Transverse colon (tissue), 4 donors: ENCODE data around the gene LMBR1. TPM values are rescaled to one million over a fixed set of nuclear protein-coding genes. Genes with fewer than 3 reads are reported as not detected.

Experiments used
- DNase-seq: peaks from one replicate; pipeline ENCODE4 v3.0.0-alpha.2; 2019
- H3K27ac ChIP-seq, 4 donors: fragments of 200-600 bp; sonication (generic); 2 replicates each; pipeline ENCODE4 v1.5.1; 2016 to 2018; ENCODE audit warnings: inconsistent platforms in 4 of 4
- H3K27me3 ChIP-seq: fragments of 200-600 bp; sonication (generic); 2 replicates; pipeline ENCODE4 v1.5.1; 2017; ENCODE audit warnings: inconsistent platforms
- H3K36me3 ChIP-seq, 4 donors: fragments of 200-600 bp; sonication (generic); 2 replicates each; pipeline ENCODE4 v1.5.1; 2017 to 2019; ENCODE audit warnings: inconsistent platforms in 4 of 4
- H3K4me1 ChIP-seq, 4 donors: fragments of 200-600 bp; sonication (generic); 2 replicates each; pipeline ENCODE4 v1.5.1; 2017 to 2020; ENCODE audit warnings: inconsistent platforms in 4 of 4
- H3K4me3 ChIP-seq, 4 donors: fragments of 200-600 bp; sonication (generic); 1 replicate in 1 of 4; 2 replicates in 3 of 4; pipeline versions ENCODE4 v1.5.1 to v1.6.1; 2017 to 2019; ENCODE audit warnings: inconsistent platforms in 4 of 4
- H3K9me3 ChIP-seq, 2 donors: fragments of 200-600 bp; sonication (generic); 2 replicates each; pipeline ENCODE4 v1.5.1; 2017 to 2019; ENCODE audit warnings: inconsistent platforms in 2 of 2
- EP300 ChIP-seq: sonication (generic); formaldehyde crosslinking; IDR thresholded peaks from one replicate; pipeline ENCODE4 v1.6.1; 2017; ENCODE audit warnings: antibody characterized with exemption, low read depth
- POLR2A ChIP-seq: fragments of 450-650 bp; IDR thresholded peaks from one replicate; pipeline ENCODE4 v1.6.1; 2016; ENCODE audit warnings: antibody characterized with exemption, mild to moderate bottlenecking, moderate library complexity
- POLR2AphosphoS5 ChIP-seq, 3 donors: sonication (generic); formaldehyde crosslinking; IDR thresholded peaks; one replicate each; pipeline ENCODE4 v1.6.1; 2016; ENCODE audit warnings: antibody characterized with exemption in 3 of 3
- WGBS, 2 donors: methylation state at CpG; one replicate each; pipeline ENCODE4 v1.1.5; 2018; ENCODE audit warnings: low coverage in 1 of 2; 5-methylcytosine and 5-hydroxymethylcytosine counted together
- in situ Hi-C, 4 donors: fragments of 200-750 bp; cut with MboI; loops; one replicate each; pipeline versions ENCODE4 v1.15.0 to v1.15.1; 2017; ENCODE audit warnings: low sequenced_read_pairs in 3 of 4, low pct_ligation_motif_present in 1 of 4, low pct_unique_long_range_greater_than_20kb in 1 of 4
- intact Hi-C: fragments of 100-400 bp; cut with DNase I; formaldehyde crosslinking; loops from one replicate; pipeline ENCODE4 v1.15.1; 2023; ENCODE audit warnings: low total_unique reads
- total RNA-seq, 4 donors: library from RNA; depleted of rRNA; stranded (reverse); fragments of >200 nt; gene quantifications; one replicate each; pipeline ENCODE4 v1.1.0, GENCODE V29; 2016
- TF ChIP-seq, protein P1 (sequence below), 5 experiments: fragments of 200-600 bp in 3 of 5; fragments of 450-650 bp in 2 of 5; sonication (generic) in 3 of 5; IDR thresholded peaks; 1 replicate in 2 of 5; 2 replicates in 3 of 5; pipeline ENCODE4 v1.5.1; 2016 to 2017; ENCODE audit warnings: antibody characterized with exemption in 5 of 5, inconsistent platforms in 3 of 5, mild to moderate bottlenecking in 2 of 5, moderate library complexity in 1 of 5

LMBR1 gene
- total RNA-seq, 4 donors from 2014 or later: 16.7 to 78.1 (median 67.4) TPM

DNA sequence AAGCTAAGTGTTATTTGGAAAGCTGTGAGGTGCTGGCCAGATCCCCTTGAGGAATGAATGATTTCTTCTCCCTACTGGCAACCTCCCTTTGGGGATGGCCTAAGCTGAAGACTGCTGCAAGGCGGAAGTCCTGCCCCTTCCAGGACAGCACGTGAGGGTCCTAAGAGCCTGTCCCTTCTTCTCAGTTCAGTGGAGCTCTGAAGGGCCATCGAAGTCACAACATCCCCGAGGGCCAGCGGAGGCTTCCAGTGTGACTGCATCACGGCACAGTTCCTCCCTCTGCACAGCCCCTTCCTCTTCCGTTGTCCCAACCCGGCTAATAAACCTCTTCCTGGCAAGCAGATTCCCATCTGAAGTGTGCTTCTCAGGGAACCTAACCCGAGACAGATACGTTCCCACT lies 208.7 kb downstream of the LMBR1 start:
- intact Hi-C loops: no loop called here
- Histone ChIP-seq H3K27ac (no peak overlapping the region), H3K27me3 (no peaks in the 10 kb centered on the region), H3K4me1 (no peaks in the 10 kb centered on the region), H3K9me3 (no peaks in the 10 kb centered on the region), H3K4me3 (no peak overlapping the region), H3K36me3 (peaks cover 0 to 4% (median 0%) of the 10 kb centered on the region in 4 donors)
- in situ Hi-C loops: no loop called here
- 87 to 91% methylated on average over 3 to 10 of the region's 10 CpGs for WGBS, 2 donors
- no peak for TF ChIP-seq EP300
- TF ChIP-seq, protein P1, sequence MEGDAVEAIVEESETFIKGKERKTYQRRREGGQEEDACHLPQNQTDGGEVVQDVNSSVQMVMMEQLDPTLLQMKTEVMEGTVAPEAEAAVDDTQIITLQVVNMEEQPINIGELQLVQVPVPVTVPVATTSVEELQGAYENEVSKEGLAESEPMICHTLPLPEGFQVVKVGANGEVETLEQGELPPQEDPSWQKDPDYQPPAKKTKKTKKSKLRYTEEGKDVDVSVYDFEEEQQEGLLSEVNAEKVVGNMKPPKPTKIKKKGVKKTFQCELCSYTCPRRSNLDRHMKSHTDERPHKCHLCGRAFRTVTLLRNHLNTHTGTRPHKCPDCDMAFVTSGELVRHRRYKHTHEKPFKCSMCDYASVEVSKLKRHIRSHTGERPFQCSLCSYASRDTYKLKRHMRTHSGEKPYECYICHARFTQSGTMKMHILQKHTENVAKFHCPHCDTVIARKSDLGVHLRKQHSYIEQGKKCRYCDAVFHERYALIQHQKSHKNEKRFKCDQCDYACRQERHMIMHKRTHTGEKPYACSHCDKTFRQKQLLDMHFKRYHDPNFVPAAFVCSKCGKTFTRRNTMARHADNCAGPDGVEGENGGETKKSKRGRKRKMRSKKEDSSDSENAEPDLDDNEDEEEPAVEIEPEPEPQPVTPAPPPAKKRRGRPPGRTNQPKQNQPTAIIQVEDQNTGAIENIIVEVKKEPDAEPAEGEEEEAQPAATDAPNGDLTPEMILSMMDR (IDR thresholded peaks at IDR 0.05): no peak
- no peak for TF ChIP-seq POLR2AphosphoS5 (IDR thresholded peaks at IDR 0.05)
- TF ChIP-seq POLR2A: no peak
- no peak for DNase-seq

DNA sequence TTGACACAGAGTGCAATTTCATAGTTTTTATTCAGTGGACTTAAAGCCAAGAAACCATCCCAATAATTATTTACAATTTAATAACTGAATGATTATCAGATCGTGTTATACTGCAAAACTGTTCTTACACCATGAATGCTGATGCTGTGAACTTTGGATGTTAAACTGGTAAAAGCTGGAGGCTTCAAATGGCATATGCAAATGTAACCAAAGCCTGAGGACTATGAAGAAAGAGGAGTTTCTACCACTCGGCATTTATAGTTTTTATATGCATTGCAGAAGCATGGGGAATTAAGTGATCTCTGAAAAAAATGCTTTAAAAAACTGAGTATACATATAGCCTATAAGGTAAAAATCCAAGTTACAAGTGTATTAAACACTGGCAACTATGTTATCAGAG lies 210.1 kb downstream of the LMBR1 start:
- in situ Hi-C loops: no loop called here
- intact Hi-C loops: no loop called here
- no peak overlapping the region for H3K4me3 ChIP-seq
- no peaks in the 10 kb centered on the region for H3K4me1 ChIP-seq
- no peaks in the 10 kb centered on the region for H3K27me3 ChIP-seq
- H3K9me3 ChIP-seq: no peaks in the 10 kb centered on the region
- H3K27ac ChIP-seq: no peak overlapping the region
- DNase-seq: no peak
- no peak for TF ChIP-seq POLR2AphosphoS5 (IDR thresholded peaks at IDR 0.05)
- no peak for TF ChIP-seq EP300
- no peak for TF ChIP-seq POLR2A
- TF ChIP-seq, protein P1 (IDR thresholded peaks at IDR 0.05): no peak
- 84 to 100% methylated on average over 1 to 2 of the region's 2 CpGs for WGBS, 2 donors
- peaks cover 0 to 4% (median 0%) of the 10 kb centered on the region in 4 donors for H3K36me3 ChIP-seq

DNA sequence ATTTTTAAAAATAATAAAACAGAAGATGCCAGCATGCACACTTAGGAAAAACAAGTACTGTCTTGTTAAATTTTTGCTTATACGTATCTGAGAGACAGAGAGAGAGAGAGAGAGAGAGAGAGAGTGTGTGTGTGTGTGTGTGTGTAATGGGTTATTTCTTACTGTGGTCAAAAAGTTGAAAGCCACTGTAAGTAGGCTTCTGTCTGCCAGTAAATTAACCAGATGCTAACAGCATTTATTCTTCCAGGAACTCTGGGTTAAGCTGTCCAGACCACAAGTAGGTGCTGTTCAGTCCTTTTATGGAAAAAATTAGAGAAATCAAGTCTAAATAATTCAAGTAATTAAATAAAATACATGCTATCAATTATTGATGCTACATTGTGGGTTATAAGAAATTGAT lies 212.7 kb downstream of the LMBR1 start:
- Histone ChIP-seq H3K4me3 (no peak overlapping the region), H3K27ac (no peak overlapping the region), H3K36me3 (peaks cover 0 to 15% (median 0%) of the 10 kb centered on the region in 4 donors), H3K27me3 (no peaks in the 10 kb centered on the region), H3K9me3 (no peaks in the 10 kb centered on the region), H3K4me1 (no peaks in the 10 kb centered on the region)
- 66 to 80% methylated on average over 1 of the region's 1 CpG for WGBS, 2 donors
- DNase-seq: no peak
- intact Hi-C loops (no loop called here), in situ Hi-C loops (no loop called here)
- no peak for TF ChIP-seq POLR2A
- TF ChIP-seq POLR2AphosphoS5 (IDR thresholded peaks at IDR 0.05): peak in 1 of 3 donors; percentile 21

DNA sequence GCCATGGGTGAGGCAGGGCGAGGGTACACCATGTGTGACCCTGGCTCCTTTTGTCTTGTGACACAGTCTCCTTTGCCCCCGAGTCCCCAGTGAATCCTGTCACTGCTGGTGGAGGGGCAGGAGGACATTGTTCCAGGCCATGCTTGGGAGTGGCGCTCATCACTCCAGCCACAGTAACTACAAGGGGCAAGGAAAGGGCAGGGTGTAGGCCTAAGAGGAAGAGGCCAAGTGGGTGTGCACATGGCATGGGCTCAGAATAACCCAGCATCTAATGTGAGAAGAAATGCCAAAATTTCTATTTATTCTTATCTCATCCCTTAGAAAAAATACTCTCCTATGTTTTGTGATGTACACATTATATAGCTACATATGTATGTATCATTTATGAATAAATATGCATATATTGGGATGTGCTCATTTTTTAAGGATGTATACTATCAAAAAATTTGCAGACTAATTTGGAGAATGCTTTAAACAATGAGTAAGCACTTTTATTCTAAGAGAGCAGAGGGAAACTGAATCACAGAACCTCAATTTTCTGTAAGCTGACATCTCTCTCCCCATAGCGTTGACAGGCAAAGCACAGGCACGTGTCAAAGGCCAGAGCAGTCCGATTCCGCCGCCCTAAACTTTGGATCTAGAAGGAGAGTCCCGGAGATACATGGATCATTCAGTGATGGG lies 215.5 kb downstream of the LMBR1 start:
- H3K36me3 ChIP-seq: peaks cover 0 to 18% (median 0%) of the 10 kb centered on the region in 4 donors
- H3K27ac ChIP-seq: no peak overlapping the region
- intact Hi-C loops (no loop called here), in situ Hi-C loops (no loop called here)
- H3K4me3 ChIP-seq: no peak overlapping the region
- TF ChIP-seq, protein P1 (IDR thresholded peaks at IDR 0.05): no peak
- TF ChIP-seq EP300 (no peak), POLR2AphosphoS5 (IDR thresholded peaks at IDR 0.05) (no peak), POLR2A (no peak)
- no peak for DNase-seq
- 95 to 98% methylated on average over 5 to 9 of the region's 9 CpGs for WGBS, 2 donors
- no peaks in the 10 kb centered on the region for H3K9me3 ChIP-seq
- no peaks in the 10 kb centered on the region for H3K27me3 ChIP-seq
- no peaks in the 10 kb centered on the region for H3K4me1 ChIP-seq

DNA sequence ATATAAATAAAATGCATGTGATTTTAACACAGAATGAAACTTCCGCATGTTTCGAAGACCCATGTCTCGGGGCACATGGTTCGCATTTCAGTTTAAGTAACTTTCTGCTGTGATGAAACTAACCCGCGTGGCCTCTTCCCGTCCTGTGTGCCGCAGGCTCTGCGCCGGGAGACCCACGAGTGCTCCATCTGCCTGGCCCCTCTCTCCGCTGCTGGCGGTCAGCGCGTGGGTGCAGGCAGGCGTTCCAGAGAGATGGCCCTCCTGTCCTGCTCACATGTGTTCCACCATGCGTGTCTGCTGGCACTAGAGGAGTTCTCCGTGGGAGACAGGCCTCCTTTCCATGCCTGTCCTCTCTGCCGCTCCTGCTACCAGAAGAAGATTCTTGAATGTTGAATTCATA lies 216.7 kb downstream of the LMBR1 start:
- peaks cover 0 to 14% (median 0%) of the 10 kb centered on the region in 4 donors for H3K36me3 ChIP-seq
- no peak overlapping the region for H3K27ac ChIP-seq
- in situ Hi-C loops: no loop called here
- no peaks in the 10 kb centered on the region for H3K9me3 ChIP-seq
- no peaks in the 10 kb centered on the region for H3K27me3 ChIP-seq
- TF ChIP-seq POLR2AphosphoS5 (IDR thresholded peaks at IDR 0.05): no peak
- TF ChIP-seq, protein P1 (IDR thresholded peaks at IDR 0.05): no peak
- TF ChIP-seq EP300: no peak
- H3K4me3 ChIP-seq: no peak overlapping the region
- no peaks in the 10 kb centered on the region for H3K4me1 ChIP-seq
- no peak for DNase-seq
- 96% methylated on average over 19 of the region's 19 CpGs; no CpG with 5 or more reads in 1 of the 2 donors for WGBS, 2 donors
- intact Hi-C loops: no loop called here
